NCI-H774 (cell line): Measurements from ENCODE around the gene ALK.
A peak's percentile ranks its signal among the peaks of the same experiment; 100 is the strongest.

ENCODE experiments used
- DNase-seq: peaks from one replicate; lab custom pipeline; 2025; lab: John Stamatoyannopoulos, UW

The ALK gene

GRCh38 chr2:29921560-29921915, at the start of gene ALK:
TSS of gene ALK (minus strand) at chr2:29921586. CDS start at chr2:29920659, 927 bp downstream.
- DNase-seq = peak; percentile 93

- no peak for DNase-seq
Measured at GRCh38 chr2:29966266-29966665, 44.9 kb upstream of the ALK start.

GRCh38 chr2:29963972-29964570, 42.7 kb upstream of the ALK start:
- no peak for DNase-seq

- no peak for DNase-seq
Measured at GRCh38 chr2:29962922-29963321, 41.5 kb upstream of the ALK start.

- DNase-seq = no peak
Measured at GRCh38 chr2:29954316-29954715, 32.9 kb upstream of the ALK start.

GRCh38 chr2:29952973-29953372, 31.6 kb upstream of the ALK start:
- no peak for DNase-seq

GRCh38 chr2:29951576-29951975, 30.2 kb upstream of the ALK start:
- no peak for DNase-seq

GRCh38 chr2:29950481-29950880, 29.1 kb upstream of the ALK start:
- DNase-seq = no peak

- no peak for DNase-seq
Measured at GRCh38 chr2:29949042-29949441, 27.7 kb upstream of the ALK start.

- DNase-seq = no peak
Measured at GRCh38 chr2:29946505-29946904, 25.1 kb upstream of the ALK start.

- DNase-seq = no peak
Measured at GRCh38 chr2:29942711-29943110, 21.3 kb upstream of the ALK start.

- no peak for DNase-seq
Measured at GRCh38 chr2:29940706-29941105, 19.3 kb upstream of the ALK start.

GRCh38 chr2:29936020-29936419, 14.6 kb upstream of the ALK start:
- no peak for DNase-seq

GRCh38 chr2:29931818-29932217, 10.4 kb upstream of the ALK start:
- no peak for DNase-seq

GRCh38 chr2:29923110-29923721, 1.8 kb upstream of the ALK start:
- peak; percentile 55 for DNase-seq

- DNase-seq = no peak
Measured at GRCh38 chr2:29922605-29923004, 1.2 kb upstream of the ALK start.

- no peak for DNase-seq
Measured at GRCh38 chr2:29920631-29921559, 491 bp downstream of the ALK start.

- DNase-seq = no peak
Measured at GRCh38 chr2:29920130-29920577, 1.2 kb downstream of the ALK start.

GRCh38 chr2:29918941-29919340, 2.4 kb downstream of the ALK start:
- no peak for DNase-seq

- no peak for DNase-seq
Measured at GRCh38 chr2:29917781-29918180, 3.6 kb downstream of the ALK start.

- DNase-seq = no peak
Measured at GRCh38 chr2:29916571-29916970, 4.8 kb downstream of the ALK start.

- no peak for DNase-seq
Measured at GRCh38 chr2:29910960-29911359, 10.4 kb downstream of the ALK start.

GRCh38 chr2:29910465-29910864, 10.9 kb downstream of the ALK start:
- no peak for DNase-seq
